ENCODE results near the gene MTCH1.

The MTCH1 gene

DNA sequence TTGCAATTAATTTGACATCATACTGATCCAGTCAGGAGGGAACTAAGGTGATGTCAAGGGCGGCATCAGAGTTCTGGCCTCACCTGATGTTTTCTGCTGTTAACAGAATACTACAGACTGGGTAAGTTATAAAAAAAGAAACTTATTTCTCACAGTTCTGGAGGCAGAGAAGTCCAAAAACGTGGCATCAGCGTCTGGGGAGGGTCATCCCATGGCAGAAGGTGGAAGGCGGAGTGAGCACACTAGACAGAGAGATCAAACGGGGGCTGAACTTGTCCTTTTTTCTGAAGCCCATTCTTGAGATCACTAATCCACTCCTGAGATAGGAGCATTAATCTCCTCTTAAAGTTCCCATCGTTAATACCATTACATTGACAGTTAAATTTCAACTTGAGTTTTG, 3.3 kb upstream of the MTCH1 start:
- DNase-seq (ENCODE audit: low read depth) = no peak

DNA sequence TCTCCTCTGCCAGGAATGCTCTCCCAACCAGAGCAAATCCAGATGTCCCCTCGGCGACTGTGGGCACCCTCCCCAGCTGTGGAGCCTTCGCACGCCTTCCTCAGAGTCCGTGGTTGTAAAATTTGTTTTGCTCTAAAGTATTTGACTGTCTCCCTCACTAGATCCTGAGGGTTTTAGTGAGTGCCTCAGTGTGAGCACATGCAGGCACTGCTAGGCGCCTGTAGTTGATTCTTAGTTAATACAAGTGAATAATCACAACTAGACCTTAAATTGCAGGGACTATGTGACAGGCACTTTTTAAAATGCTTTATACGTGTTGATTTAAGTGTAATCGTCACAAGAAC, 680 bp upstream of the MTCH1 start:
- DNase-seq (ENCODE audit: low read depth) = no peak

DNA sequence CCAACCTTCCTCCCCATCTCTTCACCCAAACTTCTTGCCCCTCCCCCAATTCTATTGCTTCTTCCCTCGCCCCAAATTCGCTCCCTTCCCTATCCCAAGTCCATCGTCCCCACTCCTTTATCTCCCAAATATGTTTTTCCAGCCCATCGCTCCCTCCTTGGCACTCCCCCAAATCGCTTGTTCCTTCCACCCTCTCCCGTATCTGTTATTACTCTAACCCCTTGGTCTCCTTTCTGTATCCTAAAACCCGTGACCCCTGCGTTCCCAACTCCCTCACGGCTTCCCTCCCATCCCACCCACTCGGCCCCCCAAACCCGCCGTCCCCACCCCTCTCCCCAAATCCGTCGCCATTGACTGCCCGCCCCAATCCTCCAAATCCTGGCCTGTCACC, 584 bp downstream of the MTCH1 start:
- DNase-seq (ENCODE audit: low read depth) = no peak

DNA sequence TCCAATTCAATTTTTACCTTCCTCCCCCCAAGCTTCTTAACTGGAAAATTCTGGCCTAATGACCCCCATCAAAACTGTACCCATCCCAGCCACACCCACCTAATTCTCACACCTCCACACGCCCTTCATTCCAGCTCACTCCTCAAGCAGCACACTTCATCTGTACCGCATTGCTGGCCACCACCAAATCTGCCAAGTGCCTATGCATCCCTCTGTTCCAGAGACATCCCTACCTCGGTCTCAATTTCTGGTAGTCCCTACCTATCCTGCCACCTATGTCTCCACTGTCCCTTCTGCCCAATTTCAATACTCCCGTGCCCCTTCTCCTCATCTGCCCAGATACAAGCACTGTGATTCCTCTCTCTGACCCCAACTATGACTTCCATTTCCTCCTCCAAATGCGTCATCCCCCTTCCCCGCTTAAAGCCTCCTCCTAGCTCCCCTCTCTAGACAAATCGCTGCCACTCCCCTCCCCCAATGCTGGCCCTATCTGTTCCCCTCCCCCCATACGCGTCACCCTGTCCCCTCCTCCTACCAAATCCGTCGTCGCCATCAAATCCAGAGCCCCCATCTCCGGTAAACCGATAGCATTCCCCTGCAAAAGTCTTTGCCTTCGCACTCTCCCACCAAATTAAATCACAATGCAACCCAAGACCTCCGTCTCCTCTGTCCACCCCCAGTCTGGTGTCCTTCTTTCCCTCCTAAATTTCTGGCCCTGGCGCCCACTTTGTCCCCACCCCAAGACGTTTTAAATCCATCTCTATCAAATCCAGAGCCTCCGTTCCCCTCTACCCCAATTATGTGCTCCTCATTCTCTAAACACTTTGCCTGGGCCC, 1.2 kb downstream of the MTCH1 start:
- DNase-seq (ENCODE audit: low read depth) = no peak

DNA sequence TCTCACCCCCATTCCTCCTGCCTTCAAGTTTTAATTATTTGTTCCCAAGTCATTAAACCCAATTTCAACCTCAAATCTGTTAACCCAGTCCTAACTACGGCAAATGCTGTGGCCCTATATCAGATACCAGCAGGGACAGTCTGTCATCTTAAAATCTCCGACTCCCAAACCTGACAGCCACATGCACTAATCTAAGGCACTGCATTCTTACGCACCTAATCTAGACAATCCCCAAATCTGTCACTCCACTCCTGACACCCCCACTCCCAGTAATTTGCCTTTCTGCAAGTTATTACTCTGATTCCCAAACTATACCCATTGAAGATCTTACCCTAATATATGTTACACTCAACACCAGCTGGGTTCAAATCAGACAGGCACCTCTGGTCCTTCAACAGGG, 2.5 kb downstream of the MTCH1 start:
- DNase-seq (ENCODE audit: low read depth) = no peak

DNA sequence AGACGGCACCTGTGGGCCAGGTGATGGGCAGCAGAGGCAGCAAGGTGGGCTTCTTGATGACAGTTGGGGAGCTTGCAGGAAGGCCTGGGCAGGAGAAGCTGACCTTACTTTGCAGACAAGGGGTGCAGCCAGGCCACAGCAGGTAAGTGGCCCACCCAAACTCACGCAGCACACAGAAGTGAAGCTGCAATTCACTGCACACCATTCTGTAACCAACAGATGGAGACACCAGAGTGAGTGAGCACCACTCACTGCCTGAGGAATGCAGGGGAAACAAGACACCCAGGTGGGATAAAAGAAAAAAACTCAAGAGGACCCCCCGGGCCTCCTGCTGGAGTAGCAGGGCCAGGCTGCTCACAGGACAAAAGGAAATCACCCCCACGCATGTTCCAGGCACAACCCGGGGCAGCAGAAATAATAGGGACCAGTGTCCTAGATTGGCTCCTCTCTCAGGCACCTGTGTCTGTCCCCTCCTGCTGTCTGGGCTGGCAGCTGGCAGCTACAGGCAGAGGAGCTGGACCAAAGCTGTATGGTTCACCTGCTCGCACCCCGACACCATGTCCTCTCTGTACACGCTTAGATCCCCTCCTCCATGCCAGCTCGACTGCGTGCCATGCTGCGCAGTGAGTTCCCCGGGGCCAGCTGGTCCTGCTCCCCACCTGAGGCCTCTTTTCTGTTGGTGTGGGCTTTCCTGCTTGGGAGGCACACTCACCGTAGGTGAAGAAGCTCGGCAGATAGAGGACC, 4.9 kb downstream of the MTCH1 start:
- no peak for DNase-seq (ENCODE audit: low read depth)

DNA sequence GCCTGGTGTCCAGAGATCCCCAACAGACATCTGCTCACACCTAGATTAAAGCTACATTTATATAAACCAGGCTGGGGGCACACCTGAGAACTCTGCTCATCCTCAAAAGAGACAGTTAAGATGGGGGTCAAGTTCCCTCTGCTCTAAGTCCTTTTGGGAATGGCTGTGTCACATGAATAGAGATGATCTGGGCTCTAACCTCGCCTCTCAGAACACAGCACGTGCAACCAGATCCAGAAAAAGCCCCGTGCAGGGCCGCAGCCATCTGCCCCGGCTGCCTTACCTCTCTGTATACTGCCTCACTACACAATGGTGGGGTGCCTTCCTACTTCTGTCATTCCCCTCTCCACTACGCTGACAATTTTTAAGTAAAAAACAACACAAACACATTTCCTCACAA, 5.9 kb downstream of the MTCH1 start:
- no peak for DNase-seq (ENCODE audit: low read depth)

DNA sequence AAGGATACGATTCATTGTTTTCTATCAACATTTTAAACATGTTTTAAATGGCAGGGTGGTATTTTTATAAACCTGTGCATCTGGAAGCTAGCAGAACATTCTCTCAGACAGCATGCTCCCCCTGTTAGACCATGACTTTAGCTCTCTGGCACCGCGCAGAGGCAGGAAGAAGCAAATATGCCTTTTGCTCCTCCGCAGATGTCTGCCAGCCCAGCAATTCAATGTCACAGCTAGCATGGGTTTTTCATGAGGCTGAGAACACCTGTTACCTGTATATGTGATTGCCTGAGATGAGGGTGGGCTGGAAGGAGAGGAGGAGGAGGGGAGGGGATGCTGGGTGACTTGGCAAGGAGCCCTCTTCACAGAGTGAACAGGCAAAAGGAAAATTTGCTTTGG, 6.7 kb downstream of the MTCH1 start:
- no peak for DNase-seq (ENCODE audit: low read depth)

DNA sequence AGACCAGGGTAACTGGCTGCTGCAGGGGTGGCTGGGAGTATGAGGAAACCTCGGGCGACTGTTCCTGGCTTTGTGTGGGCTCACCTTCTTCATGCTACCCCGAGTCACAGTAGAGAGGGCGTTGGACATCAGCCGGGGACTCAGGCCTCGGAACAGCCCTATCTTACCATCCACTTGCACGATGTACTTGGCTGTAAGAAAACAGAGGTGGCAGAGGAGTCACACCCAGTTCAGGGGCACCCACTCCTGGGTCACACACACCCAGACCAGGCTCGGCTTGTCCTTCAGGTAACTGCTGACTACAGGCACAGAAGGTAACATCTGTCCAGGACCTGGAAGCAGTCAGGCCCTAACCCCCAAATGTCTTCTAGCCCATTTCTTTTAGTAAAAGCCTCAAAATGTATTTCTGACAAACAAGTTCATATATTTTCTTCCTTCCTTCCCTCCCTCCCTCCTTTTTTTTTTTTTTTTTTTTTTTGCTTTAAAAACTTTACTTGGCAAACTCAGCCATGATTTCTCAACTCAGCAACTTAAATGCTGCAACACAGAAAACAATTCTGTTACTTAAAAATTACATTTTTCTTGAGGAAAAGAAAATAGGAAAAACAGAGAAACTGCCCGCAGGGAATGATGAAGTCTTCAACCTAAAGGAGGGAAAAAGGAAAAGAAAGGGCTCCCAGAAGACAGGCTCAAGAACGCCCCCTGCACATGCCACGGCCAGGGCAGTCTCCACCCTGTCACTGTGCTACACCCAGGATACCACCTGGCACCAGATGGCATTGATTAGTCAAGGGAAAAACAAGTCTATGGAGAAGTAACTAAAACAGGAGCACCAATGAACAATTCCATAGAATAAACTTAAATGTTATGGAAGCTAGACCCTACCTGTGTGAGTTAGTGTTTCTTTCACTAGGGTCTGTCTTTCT, 7.3 kb downstream of the MTCH1 start:
- no peak for DNase-seq (ENCODE audit: low read depth)

DNA sequence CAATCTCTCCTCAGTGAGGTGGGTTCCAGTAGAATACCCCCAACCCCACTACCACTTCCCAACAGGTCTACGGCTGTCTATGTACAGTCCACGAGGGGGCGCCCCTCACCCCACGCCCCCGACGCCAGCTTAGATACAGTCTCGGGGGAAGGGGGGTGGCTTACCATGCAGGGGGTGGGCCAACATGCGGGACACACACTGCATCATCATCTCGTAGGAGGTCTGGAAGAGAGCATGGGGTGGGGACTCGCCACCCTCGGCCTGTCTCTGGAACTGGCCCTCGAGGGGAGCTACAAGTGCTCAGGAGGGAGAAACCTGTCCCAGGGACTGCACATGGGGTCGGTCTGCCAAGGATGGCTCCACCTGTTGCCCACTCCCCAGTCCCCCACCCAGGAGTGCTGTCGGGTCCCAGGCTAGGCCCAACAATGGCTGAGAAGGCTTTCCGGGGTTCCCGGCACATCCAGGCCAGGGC, 8.5 kb downstream of the MTCH1 start:
- DNase-seq (ENCODE audit: low read depth) = no peak

DNA sequence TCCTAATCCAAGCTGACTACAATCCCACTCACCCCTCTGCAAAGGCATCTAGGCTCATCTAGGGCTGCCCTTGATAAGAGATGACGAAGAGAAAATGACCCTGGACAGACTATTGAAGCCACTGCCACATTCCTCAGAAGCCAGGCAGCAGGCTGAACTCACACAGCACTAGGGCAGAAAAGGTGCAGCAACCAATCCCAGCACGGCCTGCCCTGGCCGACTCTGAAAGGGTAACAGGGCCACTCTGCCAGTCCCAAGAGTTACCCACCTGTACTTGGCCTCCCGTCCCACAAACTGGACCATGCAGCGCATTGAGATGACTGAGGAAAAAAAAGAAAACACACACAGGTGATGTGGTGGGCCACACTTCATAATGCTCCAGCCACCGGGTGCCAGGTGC, 9.1 kb downstream of the MTCH1 start:
- DNase-seq (ENCODE audit: low read depth) = no peak

DNA sequence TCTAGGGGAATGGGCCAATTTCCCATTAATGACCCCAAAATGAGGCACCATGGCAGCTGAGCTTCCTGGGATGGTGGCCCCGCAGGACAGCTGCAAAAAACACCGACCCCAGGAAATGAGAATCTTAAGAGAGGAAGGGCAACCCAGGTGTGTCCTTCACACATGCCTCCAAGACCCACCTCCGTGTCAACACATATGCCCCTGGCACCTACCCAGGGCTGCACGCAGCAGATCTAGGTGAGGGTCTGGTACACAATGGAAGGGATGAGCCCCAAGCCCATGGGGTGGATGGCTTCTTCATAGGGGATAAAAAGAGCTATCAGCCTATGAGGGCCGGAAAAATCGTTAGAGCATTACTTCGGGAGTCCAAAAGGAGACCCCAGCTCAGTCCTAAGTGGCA, 9.5 kb downstream of the MTCH1 start:
- DNase-seq (ENCODE audit: low read depth) = no peak

DNA sequence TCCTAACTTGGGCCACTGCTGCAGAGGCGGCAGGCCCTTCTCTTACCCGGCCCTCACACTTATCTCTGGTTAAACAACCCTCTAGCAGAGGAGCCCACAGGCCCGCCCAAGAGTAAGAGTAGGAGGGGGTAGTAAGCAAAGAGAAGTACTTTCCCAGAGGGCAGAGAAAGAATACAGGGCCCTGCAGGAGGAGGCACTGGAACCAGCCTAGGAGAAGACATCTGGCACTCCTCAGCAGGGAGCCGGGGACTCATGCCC, 10.1 kb downstream of the MTCH1 start:
- DNase-seq (ENCODE audit: low read depth) = no peak

DNA sequence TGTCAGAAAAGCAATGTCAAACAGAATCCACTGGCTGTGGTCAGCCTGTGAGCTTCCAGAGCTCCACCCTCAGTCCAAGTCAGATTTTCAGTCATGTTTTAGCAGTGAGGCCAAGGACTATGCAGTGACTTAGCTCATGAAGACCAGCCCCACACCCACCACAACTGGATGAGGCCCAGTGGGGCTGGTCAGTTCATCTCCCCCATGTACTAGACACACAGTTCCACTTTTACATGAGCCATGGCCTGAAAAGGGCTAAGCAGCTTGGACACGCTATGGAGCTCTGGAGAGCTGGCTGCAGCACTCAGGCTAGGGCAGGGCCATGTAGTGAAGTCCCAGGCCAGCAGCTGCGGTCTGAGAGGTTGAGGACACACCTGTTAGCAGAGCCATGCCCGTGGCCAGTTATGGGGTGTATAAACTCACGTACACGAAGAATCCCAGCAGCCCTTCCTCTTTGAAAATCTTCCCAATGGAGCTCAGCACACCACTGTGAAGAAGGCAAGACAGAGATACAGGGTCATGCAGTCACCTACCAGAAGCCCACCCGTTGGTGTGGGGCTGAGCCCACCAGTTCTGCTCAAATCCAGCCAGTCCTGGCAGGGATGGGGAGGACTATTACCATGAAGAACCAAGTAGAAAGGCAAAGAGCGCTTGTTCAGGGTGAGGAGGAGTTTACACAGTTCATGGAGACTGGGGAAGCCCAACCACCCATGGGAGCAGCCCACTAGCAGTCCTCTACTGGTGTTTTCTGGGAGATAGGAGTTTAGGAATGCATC, 10.6 kb downstream of the MTCH1 start:
- no peak for DNase-seq (ENCODE audit: low read depth)

DNA sequence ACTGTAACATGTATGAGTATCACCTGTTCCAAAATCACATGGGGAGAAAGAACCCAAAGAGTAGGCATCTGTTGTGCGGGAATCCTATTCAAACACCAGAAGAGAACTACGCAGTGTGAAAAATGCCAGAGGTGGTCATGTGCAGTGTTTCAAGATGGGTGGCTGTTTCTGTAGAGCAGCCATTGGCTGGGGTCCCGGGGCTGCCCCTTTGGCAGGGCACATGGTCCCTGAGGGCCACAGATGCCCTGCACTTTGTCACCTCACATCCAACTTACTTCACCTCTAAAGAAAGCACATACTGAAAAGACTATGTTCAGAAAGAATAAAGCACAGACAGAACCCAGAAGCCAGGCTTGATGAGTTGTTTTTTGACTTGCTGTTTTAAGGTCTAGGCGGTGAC, 12.3 kb downstream of the MTCH1 start:
- DNase-seq (ENCODE audit: low read depth) = no peak

DNA sequence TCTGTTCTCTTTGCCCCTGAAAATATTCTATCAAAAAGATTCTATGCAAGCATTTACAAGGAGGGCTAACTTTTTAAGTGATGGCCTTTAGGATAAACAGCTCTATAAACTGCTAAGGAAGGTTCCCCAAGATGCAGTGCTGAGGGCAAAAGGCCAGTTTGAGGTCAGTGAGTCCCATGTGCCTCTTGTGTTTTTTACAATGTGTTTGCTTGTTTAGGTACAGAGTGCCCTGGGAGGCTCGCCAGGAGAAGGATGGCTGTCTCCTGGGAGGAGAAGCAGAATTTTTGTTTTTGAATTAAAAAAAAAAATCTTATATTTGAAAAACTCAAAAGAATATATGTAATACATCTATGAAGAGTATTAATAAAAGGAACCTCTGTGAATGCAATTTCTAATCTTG, 12.8 kb downstream of the MTCH1 start:
- DNase-seq (ENCODE audit: low read depth) = no peak

DNA sequence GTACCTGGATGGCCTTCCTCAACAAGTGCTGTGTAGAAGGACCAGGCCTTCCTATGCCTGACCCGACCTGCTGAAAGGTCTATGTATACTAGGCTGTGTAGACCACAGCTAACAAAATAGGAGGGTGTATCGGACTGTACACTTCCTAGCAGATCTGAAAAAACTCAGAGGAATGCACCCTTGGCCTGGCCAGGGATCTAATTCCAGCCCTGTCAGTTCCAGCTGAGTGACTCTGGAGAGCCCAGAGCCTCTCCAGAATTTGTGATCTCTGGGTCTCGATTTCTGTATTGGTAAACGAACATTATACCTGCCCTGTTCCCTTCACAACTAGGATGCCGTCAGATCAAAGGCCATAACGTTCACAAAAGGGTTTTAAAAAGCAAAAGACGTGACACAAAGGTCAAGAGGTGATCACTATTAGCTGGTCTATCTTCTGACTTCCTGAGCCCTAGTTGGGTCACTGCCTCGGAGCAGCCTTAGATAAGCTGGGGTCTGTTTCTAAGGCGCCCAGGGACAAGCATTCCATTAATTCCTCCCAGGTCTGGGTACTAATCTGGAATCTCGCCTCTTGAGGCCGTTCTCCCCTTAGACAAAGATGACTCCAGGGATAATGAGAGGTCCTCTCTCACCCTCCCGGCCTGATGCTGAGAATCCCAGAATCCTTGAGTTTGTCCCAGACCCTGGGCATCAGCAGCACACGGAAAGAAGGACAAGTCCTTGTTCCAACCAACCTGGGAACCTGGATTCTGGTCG, 13.9 kb downstream of the MTCH1 start:
- no peak for DNase-seq (ENCODE audit: low read depth)

DNA sequence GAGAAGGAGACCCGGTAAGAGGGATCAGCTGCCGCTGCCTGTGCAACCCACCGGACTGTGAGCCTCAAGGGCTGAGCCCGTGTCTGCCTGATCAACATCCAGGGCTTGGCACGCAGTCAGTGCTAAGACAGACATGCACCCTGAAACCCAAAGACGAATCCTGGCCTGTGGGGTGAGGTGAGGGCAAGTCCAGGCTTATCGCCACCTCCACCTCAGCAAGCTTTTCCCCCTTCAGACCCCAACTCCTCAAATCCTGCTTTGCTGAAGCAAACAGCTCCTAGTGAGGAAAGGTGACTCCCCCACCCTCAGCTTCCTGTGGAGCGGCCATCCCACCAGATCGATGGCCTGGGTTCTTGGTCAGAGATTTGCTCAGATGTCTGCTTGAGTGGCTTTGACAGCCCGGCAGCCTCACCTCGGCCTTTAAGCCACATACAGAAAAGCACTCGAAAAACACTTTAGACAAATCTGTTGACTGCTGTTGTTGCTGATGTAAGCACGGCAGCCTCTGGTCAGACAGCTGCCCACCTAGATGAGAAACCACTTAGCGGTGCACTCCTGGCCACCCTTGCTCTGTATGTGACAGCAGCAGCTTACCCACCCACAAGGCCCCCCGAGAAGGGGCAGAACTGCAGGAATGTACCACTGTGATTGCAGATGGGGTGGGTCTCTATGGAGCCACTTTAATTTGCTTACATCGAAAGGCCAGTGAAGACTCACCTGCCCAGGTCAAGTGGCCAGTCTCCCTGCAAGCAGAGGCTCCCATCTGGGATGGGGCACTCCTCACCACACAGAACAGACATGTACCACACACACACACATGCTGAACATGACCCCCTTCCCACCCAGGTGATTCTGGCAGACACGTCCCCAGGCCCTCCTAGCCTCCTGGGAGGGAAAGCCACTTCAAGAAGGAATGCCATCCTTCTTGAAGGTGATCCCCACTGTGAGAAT, 14.8 kb downstream of the MTCH1 start:
- no peak for DNase-seq (ENCODE audit: low read depth)

DNA sequence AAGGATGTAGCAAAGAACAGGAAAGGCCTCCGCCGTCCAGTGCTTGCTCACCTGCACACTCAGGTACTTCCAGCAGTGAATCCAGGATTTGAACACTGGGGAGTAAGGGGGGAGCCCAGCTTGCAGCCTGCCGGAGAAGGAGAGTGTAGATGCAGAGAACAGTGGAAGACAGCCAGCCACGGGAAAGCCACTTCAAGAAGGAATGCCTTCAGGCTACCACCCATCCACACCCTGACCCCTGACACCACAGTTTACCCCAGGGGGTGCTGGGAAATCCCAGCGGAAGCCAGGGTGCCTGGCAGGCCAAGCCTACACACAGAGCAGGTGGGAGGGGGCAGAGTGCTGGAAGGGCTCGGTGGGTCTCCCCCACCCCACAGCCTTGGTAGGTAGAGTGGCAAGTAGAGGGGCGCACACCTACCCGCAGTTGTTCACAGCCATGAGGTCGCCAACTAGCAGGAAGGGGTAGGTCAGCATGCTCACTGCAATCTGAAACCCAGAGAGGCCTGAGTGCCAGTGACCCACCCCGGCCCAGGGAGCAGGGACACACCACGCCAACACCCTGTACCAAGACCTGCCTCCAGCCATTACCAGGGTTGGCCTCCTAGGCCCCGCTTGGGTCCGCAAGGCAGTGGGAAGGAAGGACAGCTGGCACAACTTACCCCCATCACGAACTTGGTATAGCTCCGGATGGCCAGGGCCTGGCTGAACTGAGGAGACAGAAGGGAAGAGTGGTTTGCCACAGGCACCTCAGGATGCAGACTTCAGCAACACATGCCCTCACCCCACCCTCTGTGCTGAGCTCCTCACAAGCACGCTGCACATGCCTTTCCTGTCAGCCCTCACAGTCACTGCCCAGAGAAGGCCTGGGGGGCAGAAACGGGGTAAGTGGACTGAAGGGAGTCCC, 15.8 kb downstream of the MTCH1 start:
- no peak for DNase-seq (ENCODE audit: low read depth)

Data from CMK (cell line).